Measurements from ENCODE around the gene UNC93B1.

UNC93B1 gene

GRCh38 chr11:68010090-68011041, 6.5 kb upstream of the UNC93B1 start, which contains the start of gene ALDH3B1:
ALDH3B1 (plus strand) TSS chr11:68010327; CDS start chr11:68015298, 4,971 bp downstream.
- peak; percentile 13 for TF ChIP-seq CTCF (conservative IDR thresholded peaks at IDR 0.05; ENCODE audit: low read depth, low read length)
- peak; percentile 67 for DNase-seq (ENCODE audit: low read depth)
- H3K4me3 ChIP-seq (ENCODE audit: low read length): peak within 1 kb of the TSS; percentile 53

DNA sequence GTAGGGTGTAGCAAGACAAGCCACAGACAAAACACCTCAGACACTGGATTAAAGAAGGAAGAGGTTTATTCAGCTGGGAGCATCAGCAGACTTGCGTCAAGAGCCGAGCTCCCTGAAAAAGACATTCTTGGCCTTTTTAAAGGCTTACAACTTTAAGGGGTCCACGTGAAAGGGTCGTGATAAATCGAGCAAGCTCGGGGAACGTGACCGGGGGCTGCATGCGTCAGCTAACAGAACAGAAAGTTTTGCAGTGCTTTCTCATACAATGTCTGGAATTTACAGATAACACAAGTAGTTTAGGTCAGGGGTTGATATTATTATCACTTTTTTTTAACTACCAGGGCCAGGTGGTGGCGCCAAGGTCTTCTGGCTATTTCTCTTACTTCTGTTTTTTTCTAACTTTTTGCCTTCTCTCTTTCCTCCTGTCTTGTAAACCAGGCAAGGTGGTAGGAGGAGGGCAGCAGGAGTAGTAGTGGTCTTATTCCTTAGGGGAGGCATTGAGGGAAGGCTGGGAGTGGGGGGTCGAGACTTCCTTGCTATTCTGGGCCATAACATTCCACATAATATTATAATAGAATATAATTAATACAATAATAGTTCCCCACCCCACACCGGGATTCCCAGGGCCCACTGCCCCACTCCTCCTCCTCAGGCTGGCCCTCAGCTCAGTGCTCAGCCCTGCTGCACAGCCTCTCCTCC, 5.6 kb upstream of the UNC93B1 start:
- peak; percentile 34 for TF ChIP-seq CTCF (conservative IDR thresholded peaks at IDR 0.05; ENCODE audit: low read depth, low read length)
- DNase-seq (ENCODE audit: low read depth): no peak
- H3K4me3 ChIP-seq (ENCODE audit: low read length): peak overlapping the region; percentile 53

GRCh38 chr11:68008381-68009337, 4.8 kb upstream of the UNC93B1 start:
- no peak for DNase-seq (ENCODE audit: low read depth)
- no peak for TF ChIP-seq CTCF (conservative IDR thresholded peaks at IDR 0.05; ENCODE audit: low read depth, low read length)
- peak overlapping the region; percentile 14 for H3K4me3 ChIP-seq (ENCODE audit: low read length)

GRCh38 chr11:68007498-68008380, 3.8 kb upstream of the UNC93B1 start:
- no peak overlapping the region for H3K4me3 ChIP-seq (ENCODE audit: low read length)
- TF ChIP-seq CTCF (conservative IDR thresholded peaks at IDR 0.05; ENCODE audit: low read depth, low read length): no peak
- DNase-seq (ENCODE audit: low read depth): no peak

DNA sequence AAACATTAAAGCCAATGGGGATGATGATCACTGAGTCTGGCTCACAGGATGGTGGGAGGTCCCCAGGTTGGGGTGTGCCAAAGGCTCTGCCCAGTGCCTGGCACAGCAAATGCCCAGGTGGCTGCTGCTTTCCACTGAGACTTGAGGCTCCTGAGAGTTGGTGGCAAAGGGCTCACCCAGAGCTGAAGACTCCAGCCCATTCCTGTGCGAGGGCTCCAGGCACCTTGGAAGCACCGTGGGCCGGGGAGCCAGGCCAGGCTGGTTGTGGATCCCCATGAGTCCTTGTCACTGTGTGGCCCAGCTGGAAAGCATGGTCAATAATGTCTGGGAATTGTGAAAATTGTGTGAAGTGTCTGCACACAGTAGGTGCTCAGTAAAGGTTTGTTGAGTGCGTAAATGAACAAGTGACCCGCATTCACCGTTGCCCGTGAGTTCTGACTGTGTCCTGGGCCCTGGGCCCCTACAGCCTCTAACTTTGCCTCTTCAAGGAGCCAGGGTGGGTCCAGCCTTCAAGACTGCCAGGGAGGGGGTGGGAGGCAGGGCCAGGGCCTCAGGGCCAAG, 2.8 kb upstream of the UNC93B1 start:
- no peak overlapping the region for H3K4me3 ChIP-seq (ENCODE audit: low read length)
- TF ChIP-seq CTCF (conservative IDR thresholded peaks at IDR 0.05; ENCODE audit: low read depth, low read length): no peak
- no peak for DNase-seq (ENCODE audit: low read depth)

Measured in retinal pigment epithelial cell (primary cell).